IPS-15b (cell line): ENCODE measurements around the gene AGBL4.

Experiments
- H3K27me3 ChIP-seq: one replicate; pipeline ENCODE4 v1.6.1; 2013; ENCODE audit warnings: low read length; ENCODE audit not compliant: control insufficient read depth, insufficient read depth
- H3K36me3 ChIP-seq: one replicate; pipeline ENCODE4 v1.6.1; 2013; ENCODE audit warnings: low read length; ENCODE audit not compliant: control insufficient read depth, insufficient read depth
- H3K4me1 ChIP-seq: one replicate; pipeline ENCODE4 v1.6.1; 2013; ENCODE audit warnings: mild to moderate bottlenecking, low read length; ENCODE audit not compliant: control insufficient read depth, insufficient read depth
- H3K4me3 ChIP-seq: one replicate; pipeline ENCODE4 v1.5.1; 2013; ENCODE audit warnings: low read depth, low read length
- H3K9ac ChIP-seq: one replicate; pipeline ENCODE4 v1.6.1; 2013; ENCODE audit warnings: low read depth, mild to moderate bottlenecking, low read length
- H3K9me3 ChIP-seq: one replicate; pipeline ENCODE4 v1.6.1; 2013; ENCODE audit warnings: mild to moderate bottlenecking, low read length; ENCODE audit not compliant: control insufficient read depth, insufficient read depth

Gene AGBL4

GRCh38 chr1:48493041-48493440 lies 1530.7 kb downstream of the AGBL4 start:
- no peaks in the 10 kb centered on the region for H3K4me1 ChIP-seq
- no peaks in the 10 kb centered on the region for H3K9me3 ChIP-seq
- H3K36me3 ChIP-seq = no peaks in the 10 kb centered on the region
- H3K27me3 ChIP-seq = no peaks in the 10 kb centered on the region
- H3K9ac ChIP-seq = no peak overlapping the region
- no peak overlapping the region for H3K4me3 ChIP-seq

GRCh38 chr1:48492392-48492791 lies 1531.4 kb downstream of the AGBL4 start:
- H3K4me1 ChIP-seq = no peaks in the 10 kb centered on the region
- no peak overlapping the region for H3K9ac ChIP-seq
- no peaks in the 10 kb centered on the region for H3K27me3 ChIP-seq
- no peaks in the 10 kb centered on the region for H3K36me3 ChIP-seq
- H3K9me3 ChIP-seq = no peaks in the 10 kb centered on the region
- H3K4me3 ChIP-seq = no peak overlapping the region

- Histone ChIP-seq H3K9ac (no peak overlapping the region), H3K4me3 (no peak overlapping the region), H3K36me3 (no peaks in the 10 kb centered on the region), H3K9me3 (no peaks in the 10 kb centered on the region), H3K4me1 (no peaks in the 10 kb centered on the region), H3K27me3 (no peaks in the 10 kb centered on the region)
Measured at GRCh38 chr1:48488721-48489120, 1535.0 kb downstream of the AGBL4 start.
